Measurements from ENCODE around the gene EXOC6B. TPM values are rescaled to one million over a fixed set of nuclear protein-coding genes. Genes with fewer than 3 reads are reported as not detected.

Gene EXOC6B
- total and polyA plus RNA-seq, 2 of the 8 experiments (the other 6 are each of a cell fraction or from before 2014, with no cell fraction given), result 13.5 to 33.0 TPM

DNA sequence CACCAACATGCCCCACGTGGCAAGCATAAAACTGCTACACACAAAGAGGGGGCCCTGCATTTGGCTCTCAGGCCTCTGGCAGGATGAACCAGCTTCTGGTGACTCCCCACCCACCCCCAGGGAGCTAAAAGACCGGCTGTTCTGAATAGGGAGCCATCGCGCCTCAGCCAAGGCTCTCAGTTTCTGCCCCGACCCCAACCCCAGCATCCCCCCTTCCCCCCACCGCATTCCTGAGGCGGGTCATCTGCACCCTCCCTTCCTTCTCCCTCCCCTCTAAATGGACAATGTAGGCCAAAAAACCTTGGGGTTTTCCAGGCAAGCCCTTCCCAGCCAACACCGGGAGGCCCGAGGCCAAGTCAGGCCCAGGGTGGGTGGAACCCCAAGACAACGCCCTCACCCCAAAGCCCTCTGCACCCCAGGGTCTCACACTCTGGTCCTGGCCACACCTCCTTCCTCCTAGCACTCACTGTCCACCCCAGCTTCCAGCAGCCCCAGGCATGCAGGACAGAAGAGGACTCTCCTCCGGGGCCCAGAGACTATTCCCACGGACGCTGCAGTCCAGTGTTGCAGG lies 683.9 kb downstream of the EXOC6B start (continued):
- TF ChIP-seq SUZ12 (IDR thresholded peaks at IDR 0.05; ENCODE audit: low read length) (no peak), CEBPB (IDR thresholded peaks at IDR 0.05; ENCODE audit: low read depth, low read length) (no peak)
- TF ChIP-seq, protein P1, sequence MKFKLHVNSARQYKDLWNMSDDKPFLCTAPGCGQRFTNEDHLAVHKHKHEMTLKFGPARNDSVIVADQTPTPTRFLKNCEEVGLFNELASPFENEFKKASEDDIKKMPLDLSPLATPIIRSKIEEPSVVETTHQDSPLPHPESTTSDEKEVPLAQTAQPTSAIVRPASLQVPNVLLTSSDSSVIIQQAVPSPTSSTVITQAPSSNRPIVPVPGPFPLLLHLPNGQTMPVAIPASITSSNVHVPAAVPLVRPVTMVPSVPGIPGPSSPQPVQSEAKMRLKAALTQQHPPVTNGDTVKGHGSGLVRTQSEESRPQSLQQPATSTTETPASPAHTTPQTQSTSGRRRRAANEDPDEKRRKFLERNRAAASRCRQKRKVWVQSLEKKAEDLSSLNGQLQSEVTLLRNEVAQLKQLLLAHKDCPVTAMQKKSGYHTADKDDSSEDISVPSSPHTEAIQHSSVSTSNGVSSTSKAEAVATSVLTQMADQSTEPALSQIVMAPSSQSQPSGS (IDR thresholded peaks at IDR 0.05; ENCODE audit: low read length), result no peak
